HK-2 (cell line): ENCODE data around the gene GNAL.
"Not testable (repeated sequence)": the region's sequence is repeated elsewhere in the genome, so short reads cannot be mapped to it uniquely, and the experiment has no call there.

Experiments
- DNase-seq: peaks from one replicate; pipeline ENCODE4 v3.0.0-alpha.2; 2018; ENCODE audit not compliant: unreplicated experiment

GNAL gene

GRCh38 chr18:11688972-11689668 is at the start of gene GNAL:
GNAL (plus strand) TSS chr18:11689264; CDS start chr18:11689564, 300 bp downstream.
- peak; percentile 49 for DNase-seq

- not testable (repeated sequence) for DNase-seq
These were observed 41.8 kb upstream of the GNAL start for GRCh38 chr18:11647310-11647709.

- DNase-seq: not testable (repeated sequence)
These were observed 41.3 kb upstream of the GNAL start for GRCh38 chr18:11647804-11648203.

- no peak for DNase-seq
These were observed 39.2 kb upstream of the GNAL start for GRCh38 chr18:11649839-11650238.

- DNase-seq: no peak
These were observed 37.2 kb upstream of the GNAL start for GRCh38 chr18:11651899-11652298.

GRCh38 chr18:11653521-11653920 is 35.5 kb upstream of the GNAL start:
- DNase-seq: no peak

GRCh38 chr18:11654736-11655605 is 34.1 kb upstream of the GNAL start:
- DNase-seq: peak; percentile 25

- no peak for DNase-seq
These were observed 33.5 kb upstream of the GNAL start for GRCh38 chr18:11655606-11655932.

GRCh38 chr18:11657152-11657551 is 31.9 kb upstream of the GNAL start:
- no peak for DNase-seq

GRCh38 chr18:11657554-11657953 is 31.5 kb upstream of the GNAL start:
- DNase-seq: no peak

- DNase-seq: no peak
These were observed 31.0 kb upstream of the GNAL start for GRCh38 chr18:11658019-11658418.

GRCh38 chr18:11658989-11659388 is 30.1 kb upstream of the GNAL start:
- no peak for DNase-seq

- DNase-seq: no peak
These were observed 28.4 kb upstream of the GNAL start for GRCh38 chr18:11660691-11661090.

- DNase-seq: no peak
These were observed 27.6 kb upstream of the GNAL start for GRCh38 chr18:11661430-11661829.

GRCh38 chr18:11663439-11664029 is 25.5 kb upstream of the GNAL start:
- DNase-seq: no peak

GRCh38 chr18:11664286-11664685 is 24.8 kb upstream of the GNAL start:
- no peak for DNase-seq

- DNase-seq: no peak
These were observed 23.9 kb upstream of the GNAL start for GRCh38 chr18:11665146-11665545.

- DNase-seq: no peak
These were observed 23.5 kb upstream of the GNAL start for GRCh38 chr18:11665587-11665986.

- DNase-seq: no peak
These were observed 22.9 kb upstream of the GNAL start for GRCh38 chr18:11666176-11666575.

- no peak for DNase-seq
These were observed 22.2 kb upstream of the GNAL start for GRCh38 chr18:11666831-11667230.

- DNase-seq: no peak
These were observed 21.5 kb upstream of the GNAL start for GRCh38 chr18:11667578-11667977.

GRCh38 chr18:11668441-11669169 is 20.5 kb upstream of the GNAL start:
- DNase-seq: no peak
